ENCODE measurements around the gene INPPL1. TPM values are rescaled to one million over a fixed set of nuclear protein-coding genes. Genes with fewer than 3 reads are reported as not detected.

The INPPL1 gene
- total RNA-seq, 2 experiments from 2014 or later: 103 to 195 TPM

GRCh38 chr11:72239849-72240460 lies 15.4 kb downstream of the INPPL1 start:
- H2AFZ ChIP-seq (ENCODE audit: low read length): no peak overlapping the region

GRCh38 chr11:72240461-72241290 lies 16.1 kb downstream of the INPPL1 start:
- CTCF ChIA-PET (ENCODE audit: unreplicated experiment): no interaction called here
- no peak overlapping the region for H3K4me3 ChIP-seq (ENCODE audit: low read depth, low read length, poor library complexity, severe bottlenecking)
- intact Hi-C loops (cut with micrococcal nuclease; ENCODE audit: unreplicated experiment): no loop called here
- H3K4me2 ChIP-seq (ENCODE audit: low read length): no peak overlapping the region
- H3K79me2 ChIP-seq (ENCODE audit: insufficient read depth, low read depth, low read length): no peaks in the 10 kb centered on the region
- H3K4me1 ChIP-seq (ENCODE audit: insufficient read depth, low read length, poor library complexity, severe bottlenecking): no peaks in the 10 kb centered on the region
- no peak overlapping the region for H3K27ac ChIP-seq (ENCODE audit: low read depth, low read length, poor library complexity, severe bottlenecking)
- BruUV-seq (replicated peaks): no TSS peak
- H3K9me2 ChIP-seq (ENCODE audit: insufficient read depth, low read length): no peaks in the 10 kb centered on the region
- POLR2A ChIA-PET: no interaction called here
- no peaks in the 10 kb centered on the region for H3K9me3 ChIP-seq (ENCODE audit: low read length)
- H2AFZ ChIP-seq (ENCODE audit: low read length): no peak overlapping the region
- H4K20me1 ChIP-seq (ENCODE audit: insufficient read depth, low read length): no peaks in the 10 kb centered on the region
- TF ChIP-seq CTCF (conservative IDR thresholded peaks at IDR 0.05; ENCODE audit: low read length): no peak
- TF ChIP-seq EZH2phosphoT487 (IDR thresholded peaks at IDR 0.05; ENCODE audit: borderline replicate concordance, low read depth, low read length): no peak
- peaks cover 30% of the 10 kb centered on the region for H3K36me3 ChIP-seq (ENCODE audit: insufficient read depth, low read length)
- no peak for DNase-seq (ENCODE audit: low spot score)

More at GRCh38 chr11:72239849-72240460, 15.4 kb downstream of the INPPL1 start:
- POLR2A ChIA-PET: no interaction called here
- Histone ChIP-seq H3K9me3 (ENCODE audit: low read length) (no peaks in the 10 kb centered on the region), H3K4me3 (ENCODE audit: low read depth, low read length, poor library complexity, severe bottlenecking) (no peak overlapping the region), H3K36me3 (ENCODE audit: insufficient read depth, low read length) (peaks cover 37% of the 10 kb centered on the region), H3K9me2 (ENCODE audit: insufficient read depth, low read length) (no peaks in the 10 kb centered on the region), H3K27ac (ENCODE audit: low read depth, low read length, poor library complexity, severe bottlenecking) (no peak overlapping the region), H3K79me2 (ENCODE audit: insufficient read depth, low read depth, low read length) (no peaks in the 10 kb centered on the region), H3K4me1 (ENCODE audit: insufficient read depth, low read length, poor library complexity, severe bottlenecking) (no peaks in the 10 kb centered on the region), H3K4me2 (ENCODE audit: low read length) (no peak overlapping the region), H4K20me1 (ENCODE audit: insufficient read depth, low read length) (no peaks in the 10 kb centered on the region)
- CTCF ChIA-PET (ENCODE audit: unreplicated experiment): no interaction called here
- BruUV-seq (replicated peaks): no TSS peak
- DNase-seq (ENCODE audit: low spot score): no peak
- no peak for TF ChIP-seq EZH2phosphoT487 (IDR thresholded peaks at IDR 0.05; ENCODE audit: borderline replicate concordance, low read depth, low read length)
- intact Hi-C loops (cut with micrococcal nuclease; ENCODE audit: unreplicated experiment): loop anchor here (5.0 kb wide), 1 partner anchor 192 kb away; the partner anchor contains the start of gene CLPB

GRCh38 chr11:72241291-72241781 lies 16.8 kb downstream of the INPPL1 start:
- BruUV-seq (replicated peaks): no TSS peak
- H4K20me1 ChIP-seq (ENCODE audit: insufficient read depth, low read length): no peaks in the 10 kb centered on the region
- ChIA-PET CTCF (ENCODE audit: unreplicated experiment) (no interaction called here), POLR2A (no interaction called here)
- H3K4me3 ChIP-seq (ENCODE audit: low read depth, low read length, poor library complexity, severe bottlenecking): no peak overlapping the region
- H2AFZ ChIP-seq (ENCODE audit: low read length): no peak overlapping the region
- no peaks in the 10 kb centered on the region for H3K79me2 ChIP-seq (ENCODE audit: insufficient read depth, low read depth, low read length)
- H3K36me3 ChIP-seq (ENCODE audit: insufficient read depth, low read length): peaks cover 24% of the 10 kb centered on the region
- H3K27ac ChIP-seq (ENCODE audit: low read depth, low read length, poor library complexity, severe bottlenecking): no peak overlapping the region
- intact Hi-C loops (cut with micrococcal nuclease; ENCODE audit: unreplicated experiment): no loop called here
- H3K9me3 ChIP-seq (ENCODE audit: low read length): no peaks in the 10 kb centered on the region
- H3K4me1 ChIP-seq (ENCODE audit: insufficient read depth, low read length, poor library complexity, severe bottlenecking): no peaks in the 10 kb centered on the region
- H3K4me2 ChIP-seq (ENCODE audit: low read length): no peak overlapping the region
- no peak for TF ChIP-seq EZH2phosphoT487 (IDR thresholded peaks at IDR 0.05; ENCODE audit: borderline replicate concordance, low read depth, low read length)
- no peak for TF ChIP-seq CTCF (conservative IDR thresholded peaks at IDR 0.05; ENCODE audit: low read length)
- H3K9me2 ChIP-seq (ENCODE audit: insufficient read depth, low read length): no peaks in the 10 kb centered on the region
- no peak for DNase-seq (ENCODE audit: low spot score)
